ENCODE results near the gene SOX15. TPM values are rescaled to one million over a fixed set of nuclear protein-coding genes. Genes with fewer than 3 reads are reported as not detected.

SOX15 gene
- total RNA-seq, 1 donor from 2014 or later, result 4.0 TPM

GRCh38 chr17:7579001-7579833 is 10.7 kb downstream of the SOX15 start, which contains the start of gene CD68:
TSS of gene CD68 (plus strand) at chr17:7579638. CDS start at chr17:7579678, 40 bp downstream.
- peak; percentile 82 for DNase-seq (ENCODE audit: low read depth)

- DNase-seq (ENCODE audit: low read depth), result no peak
Measured at GRCh38 chr17:7577327-7578199, 12.3 kb downstream of the SOX15 start.

GRCh38 chr17:7576432-7576937 is 13.4 kb downstream of the SOX15 start:
- DNase-seq (ENCODE audit: low read depth), result no peak

GRCh38 chr17:7575959-7576358 is 13.9 kb downstream of the SOX15 start:
- DNase-seq (ENCODE audit: low read depth), result no peak

GRCh38 chr17:7575481-7575883 is 14.4 kb downstream of the SOX15 start:
- DNase-seq (ENCODE audit: low read depth), result no peak

- peak; percentile 35 for DNase-seq (ENCODE audit: low read depth)
Measured at GRCh38 chr17:7574176-7574953, 15.5 kb downstream of the SOX15 start.

- peak; percentile 91 for DNase-seq (ENCODE audit: low read depth)
Measured at GRCh38 chr17:7573324-7574080, 16.4 kb downstream of the SOX15 start.

GRCh38 chr17:7572588-7573323 is 17.1 kb downstream of the SOX15 start:
- DNase-seq (ENCODE audit: low read depth), result peak; percentile 99

GRCh38 chr17:7572338-7572587 is 17.6 kb downstream of the SOX15 start:
- DNase-seq (ENCODE audit: low read depth), result no peak

- no peak for DNase-seq (ENCODE audit: low read depth)
Measured at GRCh38 chr17:7570351-7570750, 19.5 kb downstream of the SOX15 start.

GRCh38 chr17:7569571-7569970 is 20.3 kb downstream of the SOX15 start:
- no peak for DNase-seq (ENCODE audit: low read depth)

GRCh38 chr17:7563115-7563869 is 26.6 kb downstream of the SOX15 start:
- DNase-seq (ENCODE audit: low read depth), result no peak

- no peak for DNase-seq (ENCODE audit: low read depth)
Measured at GRCh38 chr17:7562208-7562605, 27.7 kb downstream of the SOX15 start.

GRCh38 chr17:7561589-7562207 is 28.2 kb downstream of the SOX15 start, which contains the start of gene SENP3:
TSS of gene SENP3 (plus strand) at chr17:7561919. CDS start at chr17:7563077, 1,158 bp downstream.
- peak; percentile 91 for DNase-seq (ENCODE audit: low read depth)

GRCh38 chr17:7561028-7561575 is 28.8 kb downstream of the SOX15 start:
- DNase-seq (ENCODE audit: low read depth), result peak; percentile 82

GRCh38 chr17:7560172-7561027 is 29.5 kb downstream of the SOX15 start:
- DNase-seq (ENCODE audit: low read depth), result peak; percentile 62

Data from myocyte (in vitro differentiated cells).